Lower leg skin (tissue), 4 donors: ENCODE measurements around the gene CHRNG. TPM values are rescaled to one million over a fixed set of nuclear protein-coding genes. Genes with fewer than 3 reads are reported as not detected.

Experiments used
- DNase-seq, 2 donors: peaks; one replicate each; pipeline ENCODE4 v3.0.0-alpha.2; 2019; ENCODE audit warnings: low spot score in 2 of 2
- H3K4me3 ChIP-seq: fragments of 200-600 bp; sonication (generic); 2 replicates; pipeline ENCODE4 v1.5.1; 2017; ENCODE audit warnings: mild to moderate bottlenecking, low read depth; ENCODE audit not compliant: poor library complexity, severe bottlenecking
- POLR2A ChIP-seq, 2 donors: fragments of 450-650 bp; IDR thresholded peaks; one replicate each; pipeline ENCODE4 v1.6.1; 2016 to 2017; ENCODE audit warnings: antibody characterized with exemption in 2 of 2, mild to moderate bottlenecking in 1 of 2, moderate library complexity in 1 of 2
- WGBS, 2 donors: methylation state at CpG; one replicate each; pipeline ENCODE4 v1.1.5; 2018; 5-methylcytosine and 5-hydroxymethylcytosine counted together
- intact Hi-C: fragments of 100-400 bp; cut with DNase I; formaldehyde crosslinking; loops from one replicate; pipeline ENCODE4 v1.15.0; 2023; ENCODE audit warnings: low total_unique reads
- total RNA-seq, 4 donors: library from RNA; depleted of rRNA; stranded (reverse); fragments of >200 nt; gene quantifications; one replicate each; pipeline ENCODE4 v1.1.0, GENCODE V29; 2016
- TF ChIP-seq, protein P1 (sequence below), 3 donors: fragments of 450-650 bp; IDR thresholded peaks; one replicate each; pipeline ENCODE4 v1.5.1; 2016; ENCODE audit warnings: antibody characterized with exemption in 3 of 3, mild to moderate bottlenecking in 3 of 3, moderate library complexity in 2 of 3

The CHRNG gene
- total RNA-seq, 4 donors from 2014 or later = not detected

- TF ChIP-seq, protein P1, sequence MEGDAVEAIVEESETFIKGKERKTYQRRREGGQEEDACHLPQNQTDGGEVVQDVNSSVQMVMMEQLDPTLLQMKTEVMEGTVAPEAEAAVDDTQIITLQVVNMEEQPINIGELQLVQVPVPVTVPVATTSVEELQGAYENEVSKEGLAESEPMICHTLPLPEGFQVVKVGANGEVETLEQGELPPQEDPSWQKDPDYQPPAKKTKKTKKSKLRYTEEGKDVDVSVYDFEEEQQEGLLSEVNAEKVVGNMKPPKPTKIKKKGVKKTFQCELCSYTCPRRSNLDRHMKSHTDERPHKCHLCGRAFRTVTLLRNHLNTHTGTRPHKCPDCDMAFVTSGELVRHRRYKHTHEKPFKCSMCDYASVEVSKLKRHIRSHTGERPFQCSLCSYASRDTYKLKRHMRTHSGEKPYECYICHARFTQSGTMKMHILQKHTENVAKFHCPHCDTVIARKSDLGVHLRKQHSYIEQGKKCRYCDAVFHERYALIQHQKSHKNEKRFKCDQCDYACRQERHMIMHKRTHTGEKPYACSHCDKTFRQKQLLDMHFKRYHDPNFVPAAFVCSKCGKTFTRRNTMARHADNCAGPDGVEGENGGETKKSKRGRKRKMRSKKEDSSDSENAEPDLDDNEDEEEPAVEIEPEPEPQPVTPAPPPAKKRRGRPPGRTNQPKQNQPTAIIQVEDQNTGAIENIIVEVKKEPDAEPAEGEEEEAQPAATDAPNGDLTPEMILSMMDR (IDR thresholded peaks at IDR 0.05) = no peak
- TF ChIP-seq POLR2A (IDR thresholded peaks at IDR 0.05) = no peak
- intact Hi-C loops = no loop called here
- no peak overlapping the region for H3K4me3 ChIP-seq
- WGBS, 2 donors = 67 to 86% methylated on average over 13 of the region's 13 CpGs
- no peak for DNase-seq
Observed at GRCh38 chr2:232526372-232526941, 13.0 kb upstream of the CHRNG start.

GRCh38 chr2:232527905-232528470 is 11.5 kb upstream of the CHRNG start:
- 71 to 73% methylated on average over 6 of the region's 6 CpGs for WGBS, 2 donors
- no peak overlapping the region for H3K4me3 ChIP-seq
- TF ChIP-seq POLR2A (IDR thresholded peaks at IDR 0.05) = no peak
- TF ChIP-seq, protein P1 (IDR thresholded peaks at IDR 0.05) = no peak
- intact Hi-C loops = no loop called here
- DNase-seq = no peak

DNA sequence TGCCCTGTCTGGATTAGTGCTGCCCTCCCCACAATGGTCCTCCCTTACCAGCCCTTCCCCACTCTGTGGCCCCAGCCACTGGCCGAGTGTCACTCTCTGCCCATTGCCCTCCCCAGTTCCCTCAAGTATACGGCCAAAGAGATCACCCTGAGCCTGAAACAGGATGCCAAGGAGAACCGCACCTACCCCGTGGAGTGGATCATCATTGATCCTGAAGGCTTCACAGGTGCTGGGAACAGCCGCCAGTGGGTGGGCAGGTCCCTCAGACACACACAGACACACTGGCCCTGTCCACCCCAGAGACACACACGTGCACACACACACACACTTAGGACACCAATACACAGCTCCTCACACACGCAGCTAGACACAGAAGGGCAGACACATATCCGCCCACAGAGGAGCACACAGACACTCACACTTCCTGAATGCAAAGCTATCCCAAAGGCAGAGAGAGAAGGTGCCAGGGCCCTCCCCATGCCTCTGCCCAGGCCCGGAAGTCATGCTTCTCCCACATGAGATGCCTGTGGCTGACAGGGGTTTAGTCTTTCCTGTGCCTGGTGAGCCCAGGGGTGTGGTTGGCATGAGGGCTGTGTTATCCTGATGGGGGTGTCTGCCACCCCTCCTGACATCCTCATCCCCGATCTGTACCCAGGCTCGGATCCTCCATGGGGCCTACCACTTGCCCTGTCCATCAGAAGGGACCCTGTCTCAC is 10.6 kb upstream of the CHRNG start:
- no peak for DNase-seq
- TF ChIP-seq, protein P1 (IDR thresholded peaks at IDR 0.05) = no peak
- no peak for TF ChIP-seq POLR2A (IDR thresholded peaks at IDR 0.05)
- H3K4me3 ChIP-seq = no peak overlapping the region
- intact Hi-C loops = no loop called here
- WGBS, 2 donors = 64 to 73% methylated on average over 11 of the region's 11 CpGs

- TF ChIP-seq, protein P1 (IDR thresholded peaks at IDR 0.05) = no peak
- no peak for TF ChIP-seq POLR2A (IDR thresholded peaks at IDR 0.05)
- no peak overlapping the region for H3K4me3 ChIP-seq
- WGBS, 2 donors = 84 to 85% methylated on average over 17 of the region's 17 CpGs
- intact Hi-C loops = no loop called here
- no peak for DNase-seq
Observed at GRCh38 chr2:232529806-232530547, 9.5 kb upstream of the CHRNG start.

DNA sequence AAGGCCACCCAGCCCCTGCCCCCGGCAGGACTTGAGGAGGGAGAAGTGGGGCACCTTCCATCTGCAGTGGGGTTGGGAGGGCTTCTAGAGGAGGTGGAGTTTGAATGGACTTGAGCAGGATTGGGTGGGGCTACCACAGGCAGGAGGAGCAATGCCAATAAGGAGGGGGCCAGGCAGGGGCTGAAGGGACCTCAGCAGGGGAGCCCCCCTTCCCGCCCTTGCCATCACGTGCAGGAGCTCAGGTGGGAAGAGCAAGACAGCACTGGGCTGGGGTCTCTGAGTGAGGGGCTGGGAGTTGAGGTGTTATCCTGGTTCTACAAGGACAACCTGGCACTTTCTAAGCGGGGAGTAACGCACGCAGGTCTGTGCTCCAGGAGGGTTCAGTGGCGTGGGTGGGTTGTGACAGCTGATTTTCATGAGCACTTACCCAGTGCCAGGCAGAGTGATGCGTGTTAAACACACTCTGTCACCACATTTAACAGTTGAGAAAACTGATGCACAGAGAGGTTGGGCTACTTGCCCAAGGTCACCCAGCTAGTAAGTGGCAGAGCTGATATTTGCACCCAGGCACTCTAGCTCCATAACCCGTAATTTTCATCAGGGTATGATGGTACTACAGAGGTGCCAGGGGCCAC is 8.7 kb upstream of the CHRNG start:
- no peak for DNase-seq
- 66 to 67% methylated on average over 9 of the region's 9 CpGs for WGBS, 2 donors
- no peak overlapping the region for H3K4me3 ChIP-seq
- no peak for TF ChIP-seq POLR2A (IDR thresholded peaks at IDR 0.05)
- TF ChIP-seq, protein P1 (IDR thresholded peaks at IDR 0.05) = no peak
- intact Hi-C loops = no loop called here
